Smooth muscle cell (in vitro differentiated cells): ENCODE measurements around the gene DNMT1. TPM values are rescaled to one million over a fixed set of nuclear protein-coding genes. Genes with fewer than 3 reads are reported as not detected.

ENCODE experiments used
- DNase-seq: peaks from one replicate; lab custom pipeline; 2025; ENCODE audit not compliant: unreplicated experiment; lab: John Stamatoyannopoulos, UW
- H2AFZ ChIP-seq: fragments of 200-600 bp; sonication (generic); 2 replicates; pipeline ENCODE4 v1.6.0; 2016; ENCODE audit warnings: antibody characterized with exemption, low read depth, mild to moderate bottlenecking
- H3F3A ChIP-seq: fragments of 200-600 bp; sonication (generic); 2 replicates; pipeline ENCODE4 v1.6.0; 2017; ENCODE audit warnings: antibody characterized with exemption, low read depth
- H3K27ac ChIP-seq: fragments of 200-600 bp; sonication (generic); 2 replicates; pipeline ENCODE4 v1.5.1; 2016; ENCODE audit warnings: low read depth, mild to moderate bottlenecking
- H3K27me3 ChIP-seq: fragments of 200-600 bp; sonication (generic); 2 replicates; pipeline ENCODE4 v1.6.1; 2016; ENCODE audit warnings: low read depth, mild to moderate bottlenecking
- H3K36me3 ChIP-seq: fragments of 200-600 bp; sonication (generic); 2 replicates; pipeline ENCODE4 v1.5.1; 2016; ENCODE audit warnings: low read depth
- H3K4me1 ChIP-seq: fragments of 200-600 bp; sonication (generic); 2 replicates; pipeline ENCODE4 v1.5.1; 2016; ENCODE audit warnings: low read depth
- H3K4me2 ChIP-seq: fragments of 200-600 bp; sonication (generic); 2 replicates; pipeline ENCODE4 v1.6.0; 2016; ENCODE audit warnings: mild to moderate bottlenecking
- H3K4me3 ChIP-seq: fragments of 200-600 bp; sonication (generic); 2 replicates; pipeline ENCODE4 v1.5.1; 2016; ENCODE audit warnings: mild to moderate bottlenecking
- H3K79me2 ChIP-seq: fragments of 200-600 bp; sonication (generic); 2 replicates; pipeline ENCODE4 v1.6.0; 2016; ENCODE audit warnings: low read depth, mild to moderate bottlenecking
- H3K9ac ChIP-seq: fragments of 200-600 bp; sonication (generic); 2 replicates; pipeline ENCODE4 v1.6.0; 2016; ENCODE audit warnings: low read depth
- H3K9me3 ChIP-seq: fragments of 200-600 bp; sonication (generic); replicated peaks from 2 replicates; pipeline ENCODE4 v1.5.1; 2016; ENCODE audit warnings: low read depth
- H4K20me1 ChIP-seq: fragments of 200-600 bp; sonication (generic); 2 replicates; pipeline ENCODE4 v1.6.0; 2016; ENCODE audit warnings: low read depth
- WGBS: methylation state at CpG from one replicate; pipeline ENCODE4 v1.1.7; 2016; ENCODE audit warnings: low lambda C conversion rate; 5-methylcytosine and 5-hydroxymethylcytosine counted together
- polyA plus RNA-seq: library from polyadenylated mRNA; unstranded; fragments of >200 nt; fragmentation: Nextera tagmentation; extraction: Ambion mirVana; gene quantifications from 2 replicates; pipeline ENCODE4 v1.2.1, GENCODE V29; 2016
- total RNA-seq: library from RNA; depleted of rRNA; stranded (reverse); fragments of >200 nt; gene quantifications from 2 replicates; pipeline ENCODE4 v1.2.3, GENCODE V29; 2014
- TF ChIP-seq, protein P1 (sequence below): fragments of 200-600 bp; sonication (generic); IDR thresholded peaks from 2 replicates; pipeline ENCODE4 v1.5.1; 2017; ENCODE audit warnings: borderline replicate concordance, mild to moderate bottlenecking, antibody characterized with exemption; ENCODE audit not compliant: insufficient read depth, poor library complexity, severe bottlenecking

The DNMT1 gene
- total and polyA plus RNA-seq, 2 experiments from 2014 or later: 39.5 to 56.7 TPM

DNA sequence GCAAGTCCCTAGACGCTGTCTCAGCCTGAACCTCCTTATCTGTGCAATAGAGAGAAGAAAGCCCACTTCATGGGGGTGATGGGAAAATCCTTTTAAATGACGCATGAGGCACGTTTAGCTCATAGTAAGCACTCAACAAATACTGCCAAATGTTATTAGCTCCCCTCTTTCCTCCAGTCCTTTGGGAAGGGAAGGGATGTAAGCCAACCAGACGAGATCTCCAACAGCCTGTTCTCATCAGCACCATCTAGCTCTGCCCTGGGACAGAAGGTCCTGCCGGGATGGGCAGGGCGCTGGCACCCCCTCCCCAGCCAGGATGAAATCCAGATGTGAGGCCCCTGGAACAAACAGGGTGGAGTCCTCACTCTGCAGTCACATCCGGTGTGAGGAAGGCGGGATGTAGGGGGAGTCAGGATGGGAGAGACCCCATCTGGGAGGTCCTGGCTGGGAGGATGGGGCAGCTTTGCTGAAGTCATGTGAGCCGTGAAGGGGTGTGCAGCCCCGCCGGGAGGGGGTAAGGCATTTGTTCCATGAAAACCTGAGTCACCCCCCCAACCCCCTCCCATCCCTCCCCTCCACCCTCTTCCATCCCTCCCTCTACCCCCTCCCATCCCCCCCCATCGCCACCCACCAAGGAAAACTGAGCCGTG, 31.7 kb upstream of the DNMT1 start:
- Histone ChIP-seq H3K36me3 (no peaks in the 10 kb centered on the region), H3K27ac (peak overlapping the region; percentile 57), H3K4me2 (peak overlapping the region; percentile 40), H3K79me2 (peaks cover 31% of the 10 kb centered on the region), H3K4me1 (no peaks in the 10 kb centered on the region), H3K4me3 (no peak overlapping the region), H3F3A (peaks cover 4% of the 10 kb centered on the region), H3K9me3 (no peaks in the 10 kb centered on the region), H3K9ac (peak overlapping the region; percentile 41), H4K20me1 (peaks cover 47% of the 10 kb centered on the region), H3K27me3 (no peaks in the 10 kb centered on the region), H2AFZ (no peak overlapping the region)
- WGBS: 38% methylated on average over 11 of the region's 13 CpGs
- DNase-seq: no peak
- TF ChIP-seq, protein P1, sequence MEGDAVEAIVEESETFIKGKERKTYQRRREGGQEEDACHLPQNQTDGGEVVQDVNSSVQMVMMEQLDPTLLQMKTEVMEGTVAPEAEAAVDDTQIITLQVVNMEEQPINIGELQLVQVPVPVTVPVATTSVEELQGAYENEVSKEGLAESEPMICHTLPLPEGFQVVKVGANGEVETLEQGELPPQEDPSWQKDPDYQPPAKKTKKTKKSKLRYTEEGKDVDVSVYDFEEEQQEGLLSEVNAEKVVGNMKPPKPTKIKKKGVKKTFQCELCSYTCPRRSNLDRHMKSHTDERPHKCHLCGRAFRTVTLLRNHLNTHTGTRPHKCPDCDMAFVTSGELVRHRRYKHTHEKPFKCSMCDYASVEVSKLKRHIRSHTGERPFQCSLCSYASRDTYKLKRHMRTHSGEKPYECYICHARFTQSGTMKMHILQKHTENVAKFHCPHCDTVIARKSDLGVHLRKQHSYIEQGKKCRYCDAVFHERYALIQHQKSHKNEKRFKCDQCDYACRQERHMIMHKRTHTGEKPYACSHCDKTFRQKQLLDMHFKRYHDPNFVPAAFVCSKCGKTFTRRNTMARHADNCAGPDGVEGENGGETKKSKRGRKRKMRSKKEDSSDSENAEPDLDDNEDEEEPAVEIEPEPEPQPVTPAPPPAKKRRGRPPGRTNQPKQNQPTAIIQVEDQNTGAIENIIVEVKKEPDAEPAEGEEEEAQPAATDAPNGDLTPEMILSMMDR: no peak

DNA sequence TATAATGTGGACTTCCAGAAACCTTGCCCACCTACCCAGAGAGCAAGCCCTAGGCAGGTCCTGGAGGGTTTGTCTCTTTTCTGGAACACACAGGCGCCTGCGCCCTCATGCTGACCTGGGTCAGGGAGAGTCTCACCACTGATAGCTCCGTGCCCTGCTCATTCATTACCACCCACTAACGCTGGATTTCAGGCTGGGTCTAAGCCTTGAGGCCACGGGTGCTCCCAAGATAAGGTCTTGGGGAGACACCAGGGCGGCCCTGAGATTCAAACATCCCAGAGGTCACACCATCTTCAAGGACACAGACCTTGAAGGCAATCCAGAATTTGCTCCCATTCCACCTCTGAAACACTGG, 31.2 kb upstream of the DNMT1 start:
- Histone ChIP-seq H3K36me3 (no peaks in the 10 kb centered on the region), H3K27me3 (no peaks in the 10 kb centered on the region), H2AFZ (no peak overlapping the region), H3F3A (peaks cover 4% of the 10 kb centered on the region), H3K9ac (no peak overlapping the region), H3K4me3 (no peak overlapping the region), H3K79me2 (peaks cover 31% of the 10 kb centered on the region), H4K20me1 (peaks cover 47% of the 10 kb centered on the region), H3K4me1 (no peaks in the 10 kb centered on the region), H3K4me2 (peak overlapping the region; percentile 40), H3K9me3 (no peaks in the 10 kb centered on the region), H3K27ac (peak overlapping the region; percentile 57)
- no peak for DNase-seq
- WGBS: 72% methylated on average over 5 of the region's 6 CpGs
- TF ChIP-seq, protein P1: no peak

DNA sequence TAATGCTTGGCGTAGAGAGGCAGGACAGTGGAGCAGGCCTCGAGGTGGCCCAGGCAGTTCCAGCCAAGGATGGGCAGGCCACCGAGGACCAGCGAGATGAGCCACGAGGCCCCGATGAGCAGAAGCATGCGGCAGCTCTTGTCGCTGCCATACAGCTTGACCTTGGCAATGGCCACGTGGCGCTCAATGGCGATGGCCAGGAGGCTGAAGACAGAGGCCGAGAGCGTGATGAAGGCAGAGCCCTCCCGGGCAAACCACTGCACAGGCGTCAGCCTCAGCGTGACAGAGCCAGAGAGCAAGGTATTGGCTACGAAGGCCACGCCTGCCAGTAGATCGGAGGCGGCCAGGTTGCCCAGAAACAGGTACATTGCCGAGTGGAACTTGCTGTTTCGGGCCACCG, 29.6 kb upstream of the DNMT1 start:
- Histone ChIP-seq H4K20me1 (peaks cover 41% of the 10 kb centered on the region), H3K9me3 (no peaks in the 10 kb centered on the region), H3F3A (no peaks in the 10 kb centered on the region), H3K4me2 (no peak overlapping the region), H3K9ac (no peak overlapping the region), H3K27me3 (no peaks in the 10 kb centered on the region), H3K4me3 (no peak overlapping the region), H2AFZ (no peak overlapping the region), H3K36me3 (no peaks in the 10 kb centered on the region), H3K4me1 (no peaks in the 10 kb centered on the region), H3K79me2 (peaks cover 26% of the 10 kb centered on the region), H3K27ac (no peak overlapping the region)
- TF ChIP-seq, protein P1: no peak
- no peak for DNase-seq
- 97% methylated on average over 23 of the region's 23 CpGs for WGBS
